ENCODE results near the gene CACNA1I. TPM values are rescaled to one million over a fixed set of nuclear protein-coding genes. Genes with fewer than 3 reads are reported as not detected.

CACNA1I gene
- total and polyA plus RNA-seq, 3 experiments from 2014 or later = 0.71 to 4.6 (median 4.6) TPM

- Histone ChIP-seq H3K27me3 (ENCODE audit: insufficient read depth, low read length, poor library complexity, severe bottlenecking) (no peaks in the 10 kb centered on the region), H3K9me3 (ENCODE audit: low read length) (no peaks in the 10 kb centered on the region), H3K4me1 (ENCODE audit: insufficient read depth, low read length) (no peaks in the 10 kb centered on the region), H3K36me3 (ENCODE audit: insufficient read depth, low read length) (no peaks in the 10 kb centered on the region), H3K4me3 (ENCODE audit: low read length) (no peak overlapping the region), H3K27ac (ENCODE audit: low read depth, low read length) (no peak overlapping the region)
- H3K36me3 Mint-ChIP-seq = no peaks in the 10 kb centered on the region
- H3K9me3 Mint-ChIP-seq = no peaks in the 10 kb centered on the region
- H3K4me1 Mint-ChIP-seq = no peaks in the 10 kb centered on the region
- no peak overlapping the region for H3K27ac Mint-ChIP-seq
- ChIA-PET CTCF (interaction anchor here (0.6 to 1.4 kb wide), 2 partner anchors 96 to 299 kb away, joined by 3 read pairs; no protein-coding TSS in a partner anchor), POLR2A (no interaction called here)
- no peak for DNase-seq
- H3K27me3 Mint-ChIP-seq = peaks cover 0 to 5% of the 10 kb centered on the region in 2 donors
- H3K4me3 Mint-ChIP-seq = no peak overlapping the region
Observed at GRCh38 chr22:39725351-39726035, 154.9 kb downstream of the CACNA1I start.

GRCh38 chr22:39727541-39727940, 157.0 kb downstream of the CACNA1I start:
- ChIA-PET CTCF (no interaction called here), POLR2A (no interaction called here)
- Histone ChIP-seq H3K27me3 (ENCODE audit: insufficient read depth, low read length, poor library complexity, severe bottlenecking) (no peaks in the 10 kb centered on the region), H3K27ac (ENCODE audit: low read depth, low read length) (no peak overlapping the region), H3K36me3 (ENCODE audit: insufficient read depth, low read length) (no peaks in the 10 kb centered on the region), H3K4me1 (ENCODE audit: insufficient read depth, low read length) (no peaks in the 10 kb centered on the region), H3K9me3 (ENCODE audit: low read length) (no peaks in the 10 kb centered on the region), H3K4me3 (ENCODE audit: low read length) (no peak overlapping the region)
- no peaks in the 10 kb centered on the region for H3K4me1 Mint-ChIP-seq
- peaks cover 2 to 5% of the 10 kb centered on the region in 2 donors for H3K27me3 Mint-ChIP-seq
- H3K36me3 Mint-ChIP-seq = no peaks in the 10 kb centered on the region
- no peak overlapping the region for H3K27ac Mint-ChIP-seq
- H3K9me3 Mint-ChIP-seq = no peaks in the 10 kb centered on the region
- no peak overlapping the region for H3K4me3 Mint-ChIP-seq
- DNase-seq = no peak

DNA sequence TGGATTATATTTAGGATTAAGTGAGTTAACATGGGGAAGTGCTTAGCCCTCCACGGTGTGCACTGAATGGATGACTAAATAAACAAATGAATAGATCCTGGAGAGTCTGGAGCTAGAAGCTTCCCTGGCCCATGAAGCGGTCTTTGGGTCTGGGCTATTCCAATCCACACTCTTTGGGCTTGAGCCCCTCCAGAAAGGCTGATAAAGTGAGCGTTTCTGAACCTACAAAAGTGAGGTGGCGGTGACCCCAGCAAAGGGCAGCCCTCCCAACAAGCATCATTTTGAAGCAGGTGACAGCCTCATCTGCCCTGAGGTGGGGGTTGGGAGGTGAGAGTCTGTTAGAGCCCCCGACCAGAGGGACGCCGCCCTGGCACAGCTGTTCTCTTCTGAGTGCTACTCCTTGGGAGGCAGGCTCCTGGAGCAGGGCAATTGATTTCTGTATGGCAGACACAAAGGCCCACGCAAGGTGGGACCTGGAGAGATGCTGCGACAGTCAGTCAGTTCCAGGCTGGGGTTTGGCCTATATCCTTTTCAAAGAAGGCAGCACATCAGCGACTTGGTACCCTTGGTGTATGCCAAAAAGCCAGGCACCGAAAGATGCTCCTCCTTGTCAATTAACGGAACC, 157.8 kb downstream of the CACNA1I start:
- no peaks in the 10 kb centered on the region for H3K4me1 Mint-ChIP-seq
- H3K4me3 Mint-ChIP-seq = no peak overlapping the region
- no peaks in the 10 kb centered on the region for H3K9me3 ChIP-seq (ENCODE audit: low read length)
- H3K4me3 ChIP-seq (ENCODE audit: low read length) = no peak overlapping the region
- H3K27me3 Mint-ChIP-seq = peaks cover 3 to 5% of the 10 kb centered on the region in 2 donors
- ChIA-PET CTCF (interaction anchor here (1.1 kb wide), 1 partner anchor 297 kb away, joined by 3 read pairs; no protein-coding TSS in a partner anchor), POLR2A (no interaction called here)
- no peak overlapping the region for H3K27ac ChIP-seq (ENCODE audit: low read depth, low read length)
- no peaks in the 10 kb centered on the region for H3K4me1 ChIP-seq (ENCODE audit: insufficient read depth, low read length)
- no peaks in the 10 kb centered on the region for H3K36me3 ChIP-seq (ENCODE audit: insufficient read depth, low read length)
- H3K9me3 Mint-ChIP-seq = no peaks in the 10 kb centered on the region
- H3K27ac Mint-ChIP-seq = no peak overlapping the region
- no peaks in the 10 kb centered on the region for H3K36me3 Mint-ChIP-seq
- no peaks in the 10 kb centered on the region for H3K27me3 ChIP-seq (ENCODE audit: insufficient read depth, low read length, poor library complexity, severe bottlenecking)
- no peak for DNase-seq

DNA sequence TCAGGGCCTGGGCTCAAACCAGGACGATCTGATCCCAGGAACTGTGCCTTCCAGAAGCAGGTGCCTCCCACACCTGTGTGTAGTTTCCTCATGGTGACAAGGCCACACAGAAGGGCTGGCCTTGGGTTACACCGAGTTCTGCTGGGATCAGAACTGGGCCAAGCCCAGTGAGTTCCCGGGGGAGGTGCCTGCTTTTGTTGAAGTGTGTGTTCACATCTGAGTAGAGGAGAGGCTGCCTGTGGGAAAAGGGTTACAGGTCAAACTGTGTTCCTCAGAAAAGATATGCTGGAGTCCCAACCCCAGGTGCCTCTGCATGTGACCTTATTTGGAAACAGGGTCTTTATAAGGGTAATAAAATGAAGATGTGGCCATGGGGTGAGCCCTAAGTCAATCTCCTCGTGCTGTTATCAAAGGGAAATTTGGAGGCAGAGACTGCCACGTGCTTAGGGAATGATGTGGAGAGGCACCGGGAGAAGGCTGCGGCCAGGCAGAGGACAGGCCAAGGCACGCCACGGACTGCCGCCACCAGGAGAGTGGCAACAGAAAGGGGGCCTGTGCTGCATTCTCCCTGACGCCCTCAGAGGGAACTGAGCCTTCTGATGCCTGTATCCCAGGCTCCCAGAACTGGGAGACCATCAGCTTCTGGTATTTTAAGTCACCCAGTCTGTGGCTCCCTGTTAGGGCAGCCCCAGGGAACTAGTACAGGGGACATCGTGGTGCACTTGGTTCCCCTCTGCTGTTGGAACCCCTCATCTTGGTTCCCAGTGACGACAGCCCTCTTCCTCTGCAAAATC, 158.8 kb downstream of the CACNA1I start:
- Mint-ChIP-seq H3K9me3 (no peaks in the 10 kb centered on the region), H3K27me3 (peaks cover 3 to 5% of the 10 kb centered on the region in 2 donors), H3K27ac (no peak overlapping the region), H3K4me1 (no peaks in the 10 kb centered on the region), H3K36me3 (no peaks in the 10 kb centered on the region), H3K4me3 (no peak overlapping the region)
- Histone ChIP-seq H3K9me3 (ENCODE audit: low read length) (no peaks in the 10 kb centered on the region), H3K4me1 (ENCODE audit: insufficient read depth, low read length) (no peaks in the 10 kb centered on the region), H3K36me3 (ENCODE audit: insufficient read depth, low read length) (no peaks in the 10 kb centered on the region), H3K27ac (ENCODE audit: low read depth, low read length) (no peak overlapping the region), H3K4me3 (ENCODE audit: low read length) (no peak overlapping the region), H3K27me3 (ENCODE audit: insufficient read depth, low read length, poor library complexity, severe bottlenecking) (no peaks in the 10 kb centered on the region)
- POLR2A ChIA-PET = no interaction called here
- CTCF ChIA-PET = interaction anchor here (1.1 kb wide), 1 partner anchor 296 kb away, joined by 3 read pairs; no protein-coding TSS in a partner anchor
- no peak for DNase-seq

DNA sequence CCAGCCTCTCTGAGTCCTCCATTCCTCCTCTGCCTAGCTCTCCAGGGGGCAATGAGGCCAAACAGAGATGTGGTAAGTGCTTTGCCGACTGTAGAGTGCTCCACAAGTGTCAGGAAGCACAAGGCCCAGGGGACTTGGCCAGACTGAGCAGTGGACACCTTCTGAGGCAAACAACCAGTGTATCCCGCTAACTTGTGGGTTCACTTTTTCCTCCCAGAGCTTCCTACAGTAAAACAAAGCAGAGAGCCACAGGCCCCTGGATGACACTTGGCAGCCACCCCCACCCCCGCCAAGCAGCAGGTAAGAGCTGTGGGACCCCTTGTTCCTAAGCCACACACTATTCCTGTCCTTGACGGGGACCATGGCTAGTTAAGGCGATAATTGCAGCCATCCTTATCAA, 160.9 kb downstream of the CACNA1I start:
- Mint-ChIP-seq H3K4me3 (no peak overlapping the region), H3K36me3 (peaks cover 0 to 4% (median 4%) of the 10 kb centered on the region in 3 donors), H3K4me1 (no peaks in the 10 kb centered on the region), H3K27me3 (peaks cover 6 to 18% of the 10 kb centered on the region in 2 donors), H3K27ac (no peak overlapping the region), H3K9me3 (no peaks in the 10 kb centered on the region)
- H3K4me1 ChIP-seq (ENCODE audit: insufficient read depth, low read length) = no peaks in the 10 kb centered on the region
- POLR2A ChIA-PET = no interaction called here
- H3K9me3 ChIP-seq (ENCODE audit: low read length) = no peaks in the 10 kb centered on the region
- H3K4me3 ChIP-seq (ENCODE audit: low read length) = no peak overlapping the region
- H3K36me3 ChIP-seq (ENCODE audit: insufficient read depth, low read length) = no peaks in the 10 kb centered on the region
- H3K27ac ChIP-seq (ENCODE audit: low read depth, low read length) = no peak overlapping the region
- H3K27me3 ChIP-seq (ENCODE audit: insufficient read depth, low read length, poor library complexity, severe bottlenecking) = no peaks in the 10 kb centered on the region
- CTCF ChIA-PET = interaction anchor here (1.2 kb wide), 1 partner anchor 293 kb away, joined by 4 read pairs; no protein-coding TSS in a partner anchor
- no peak for DNase-seq

DNA sequence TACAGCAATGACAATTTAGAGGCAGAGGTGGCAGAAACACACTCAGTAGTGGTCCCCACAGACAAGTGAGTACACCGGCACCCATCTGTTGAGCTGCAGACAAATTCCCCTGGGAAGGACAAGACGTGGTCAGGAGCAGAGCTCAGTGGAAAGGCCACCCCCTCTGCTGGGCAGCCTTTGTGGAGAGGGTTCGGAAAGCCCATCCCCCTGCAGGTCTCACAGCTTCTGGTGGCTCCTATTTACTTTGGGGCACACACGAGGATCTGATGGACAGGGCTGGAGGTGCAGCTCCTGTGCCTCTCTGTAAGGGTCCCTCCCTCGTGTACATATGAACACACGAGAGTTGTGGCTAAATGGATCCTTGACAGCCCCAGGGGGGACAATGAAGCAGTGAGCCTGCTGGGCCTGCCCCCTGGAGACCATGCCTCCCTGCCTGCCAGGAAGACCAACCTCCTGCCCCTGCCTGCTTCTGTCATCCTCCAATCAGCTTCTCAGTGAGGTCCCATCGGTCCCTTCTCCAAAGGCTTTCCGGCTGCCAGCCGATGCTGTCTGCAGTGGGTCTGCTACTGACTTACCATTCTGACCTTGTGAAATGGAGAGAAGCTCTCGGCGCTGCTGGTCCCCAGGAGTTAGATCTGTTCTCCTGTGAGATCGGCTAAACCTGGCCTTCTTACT, 161.5 kb downstream of the CACNA1I start:
- H3K9me3 ChIP-seq (ENCODE audit: low read length) = no peaks in the 10 kb centered on the region
- POLR2A ChIA-PET = no interaction called here
- no peak overlapping the region for H3K4me3 Mint-ChIP-seq

GRCh38 chr22:39732625-39733024, 162.1 kb downstream of the CACNA1I start:
- H3K36me3 Mint-ChIP-seq = peaks cover 0 to 4% (median 4%) of the 10 kb centered on the region in 3 donors
- no peaks in the 10 kb centered on the region for H3K9me3 Mint-ChIP-seq
- DNase-seq = no peak
- ChIA-PET CTCF (no interaction called here), POLR2A (no interaction called here)
- no peaks in the 10 kb centered on the region for H3K36me3 ChIP-seq (ENCODE audit: insufficient read depth, low read length)
- no peak overlapping the region for H3K4me3 Mint-ChIP-seq
- H3K4me1 Mint-ChIP-seq = no peaks in the 10 kb centered on the region
- H3K27ac Mint-ChIP-seq = no peak overlapping the region
- no peak overlapping the region for H3K27ac ChIP-seq (ENCODE audit: low read depth, low read length)
- H3K27me3 ChIP-seq (ENCODE audit: insufficient read depth, low read length, poor library complexity, severe bottlenecking) = no peaks in the 10 kb centered on the region
- peaks cover 8 to 23% of the 10 kb centered on the region in 2 donors for H3K27me3 Mint-ChIP-seq
- H3K4me1 ChIP-seq (ENCODE audit: insufficient read depth, low read length) = no peaks in the 10 kb centered on the region
- H3K4me3 ChIP-seq (ENCODE audit: low read length) = no peak overlapping the region
- no peaks in the 10 kb centered on the region for H3K9me3 ChIP-seq (ENCODE audit: low read length)

More for the DNA sequence above, 161.5 kb downstream of the CACNA1I start:
- no peaks in the 10 kb centered on the region for H3K4me1 ChIP-seq (ENCODE audit: insufficient read depth, low read length)
- no peak overlapping the region for H3K4me3 ChIP-seq (ENCODE audit: low read length)
- peaks cover 6 to 21% of the 10 kb centered on the region in 2 donors for H3K27me3 Mint-ChIP-seq
- DNase-seq = no peak
- CTCF ChIA-PET = interaction anchor here (1.2 kb wide), 1 partner anchor 293 kb away, joined by 4 read pairs; no protein-coding TSS in a partner anchor
- H3K9me3 Mint-ChIP-seq = no peaks in the 10 kb centered on the region
- H3K4me1 Mint-ChIP-seq = no peaks in the 10 kb centered on the region
- H3K27ac ChIP-seq (ENCODE audit: low read depth, low read length) = no peak overlapping the region
- H3K36me3 Mint-ChIP-seq = peaks cover 0 to 4% (median 4%) of the 10 kb centered on the region in 3 donors
- no peaks in the 10 kb centered on the region for H3K27me3 ChIP-seq (ENCODE audit: insufficient read depth, low read length, poor library complexity, severe bottlenecking)
- no peak overlapping the region for H3K27ac Mint-ChIP-seq
- H3K36me3 ChIP-seq (ENCODE audit: insufficient read depth, low read length) = no peaks in the 10 kb centered on the region

All from CD8-positive, alpha-beta memory T cell (primary cell).